B cell (primary cell): ENCODE results near the gene ASB15. TPM values are rescaled to one million over a fixed set of nuclear protein-coding genes. Genes with fewer than 3 reads are reported as not detected.
A peak's percentile ranks its signal among the peaks of the same experiment; 100 is the strongest.

Experiments
- ATAC-seq: fragments of 200-7000 bp; cut with Tn5 transposase; one replicate; pipeline ENCODE4 v1.10.0; 2021; ENCODE audit warnings: low read depth, mild to moderate bottlenecking, moderate number of reproducible peaks, moderate library complexity
- CTCF ChIA-PET: fragments of 350-600 bp; sonication (Branson Sonifier 250); formaldehyde crosslinking; loops from one replicate; lab custom pipeline; 2021; ENCODE audit warnings: antibody characterized with exemption, inconsistent platforms; lab: Charles Lee
- POLR2A ChIA-PET: fragments of 350-600 bp; sonication (Branson Sonifier 250); formaldehyde crosslinking; loops from one replicate; lab custom pipeline; 2021; ENCODE audit warnings: antibody characterized with exemption; lab: Charles Lee
- DNase-seq: peaks from one replicate; pipeline ENCODE4 v3.0.0; 2013
- H2AFZ ChIP-seq: 2 replicates; pipeline ENCODE4 v1.6.1; 2012; ENCODE audit warnings: mild to moderate bottlenecking, low read depth, low read length; ENCODE audit not compliant: insufficient read depth, poor library complexity, severe bottlenecking
- H3K27ac ChIP-seq, 2 donors: 1 replicate in 1 of 2; 2 replicates in 1 of 2; pipeline ENCODE4 v1.5.1; 2012 to 2013; ENCODE audit warnings: low read length in 2 of 2, mild to moderate bottlenecking in 2 of 2, moderate library complexity in 1 of 2
- H3K27me3 ChIP-seq, 4 experiments: fragments of 200-600 bp in 1 of 4; sonication (generic) in 1 of 4; replicated peaks in 1 of 4; 1 replicate in 2 of 4; 2 replicates in 2 of 4; pipeline versions ENCODE4 v1.6.1 to v1.7.0; 2013 to 2016; ENCODE audit warnings: low read length in 3 of 4, mild to moderate bottlenecking in 2 of 4, mixed read lengths in 1 of 4, moderate library complexity in 1 of 4; ENCODE audit not compliant: insufficient read depth in 4 of 4, control insufficient read depth in 3 of 4; ENCODE audit errors: control extremely low read depth in 1 of 4
- H3K36me3 ChIP-seq, 2 experiments: replicated peaks in 1 of 2; 1 replicate in 1 of 2; 2 replicates in 1 of 2; pipeline versions ENCODE4 v1.6.1 to v1.7.1; 2013; ENCODE audit warnings: low read length in 1 of 2; ENCODE audit not compliant: insufficient read depth in 2 of 2, control insufficient read depth in 1 of 2; ENCODE audit errors: control extremely low read depth in 1 of 2, extremely low read depth in 1 of 2
- H3K4me1 ChIP-seq, 2 donors: fragments of 200-600 bp in 1 of 2; sonication (generic) in 1 of 2; 1 replicate in 1 of 2; 2 replicates in 1 of 2; pipeline versions ENCODE4 v1.5.1 to v1.6.1; 2013 to 2017; ENCODE audit warnings: low read length in 2 of 2; ENCODE audit not compliant: control insufficient read depth in 2 of 2, insufficient read depth in 2 of 2
- H3K4me2 ChIP-seq: replicated peaks from 2 replicates; pipeline ENCODE3; 2012; ENCODE audit warnings: mild to moderate bottlenecking, low read depth, low read length; ENCODE audit not compliant: poor library complexity, severe bottlenecking
- H3K4me3 ChIP-seq, 5 experiments: fragments of 200-600 bp in 1 of 5; sonication (generic) in 1 of 5; 1 replicate in 3 of 5; 2 replicates in 2 of 5; pipeline versions ENCODE4 v1.5.1 to v1.7.0; 2011 to 2016; ENCODE audit warnings: low read length in 4 of 5, mild to moderate bottlenecking in 4 of 5, low read depth in 2 of 5, control low read depth in 1 of 5, moderate library complexity in 1 of 5; ENCODE audit not compliant: insufficient read depth in 1 of 5; ENCODE audit errors: control extremely low read depth in 1 of 5, extremely low read depth in 1 of 5
- H3K79me2 ChIP-seq: fragments of 200-600 bp; sonication (generic); one replicate; pipeline ENCODE4 v1.6.0; 2016; ENCODE audit warnings: low read length; ENCODE audit not compliant: control insufficient read depth, insufficient read depth
- H3K9ac ChIP-seq: fragments of 200-600 bp; sonication (generic); 2 replicates; pipeline ENCODE4 v1.6.1; 2017; ENCODE audit warnings: mild to moderate bottlenecking, low read length, moderate library complexity
- H3K9me3 ChIP-seq, 3 donors: one replicate each; pipeline versions ENCODE4 v1.6.1 to v1.7.1; 2013; ENCODE audit warnings: low read length in 2 of 3; ENCODE audit not compliant: control insufficient read depth in 2 of 3, insufficient read depth in 1 of 3; ENCODE audit errors: control extremely low read depth in 1 of 3
- H4K20me1 ChIP-seq: 2 replicates; pipeline ENCODE4 v1.6.0; 2012; ENCODE audit warnings: mild to moderate bottlenecking, low read length; ENCODE audit not compliant: insufficient read depth, control insufficient read depth, poor library complexity, severe bottlenecking
- H3K27ac Mint-ChIP-seq: one replicate; pipeline ENCODE4 v1.8.0; 2021; ENCODE audit warnings: mixed read lengths
- H3K27me3 Mint-ChIP-seq: one replicate; pipeline ENCODE4 v1.8.0; 2021; ENCODE audit warnings: mixed read lengths
- H3K4me1 Mint-ChIP-seq: one replicate; pipeline ENCODE4 v1.8.0; 2021; ENCODE audit warnings: mixed read lengths
- H3K4me3 Mint-ChIP-seq: one replicate; pipeline ENCODE4 v1.8.0; 2021; ENCODE audit warnings: mixed read lengths
- H3K9me3 Mint-ChIP-seq: one replicate; pipeline ENCODE4 v1.8.0; 2022; ENCODE audit warnings: mixed read lengths; ENCODE audit not compliant: insufficient read depth
- CTCF ChIP-seq: fragments of 200-600 bp; IDR thresholded peaks from one replicate; pipeline ENCODE4 v1.8.0; 2022; ENCODE audit warnings: antibody characterized with exemption, mild to moderate bottlenecking
- EZH2 ChIP-seq: IDR thresholded peaks from 2 replicates; pipeline ENCODE4 v1.6.1; 2012; ENCODE audit warnings: borderline replicate concordance, low read depth, mild to moderate bottlenecking, moderate library complexity, low read length; ENCODE audit not compliant: insufficient read depth, poor library complexity, severe bottlenecking
- WGBS: methylation state at CpG from one replicate; pipeline ENCODE4 v1.1.5; 2013; ENCODE audit warnings: missing lambda C conversion rate; ENCODE audit not compliant: insufficient coverage; 5-methylcytosine and 5-hydroxymethylcytosine counted together
- intact Hi-C: fragments of 100-400 bp; cut with micrococcal nuclease; formaldehyde crosslinking; loops from one replicate; pipeline ENCODE4 v1.10.0; 2022
- polyA plus RNA-seq: library from polyadenylated mRNA; depleted of rRNA; stranded (reverse); fragments of >200 nt; gene quantifications from 2 replicates; pipeline ENCODE4 v1.2.3, GENCODE V29; 2012
- total RNA-seq, 2 donors: library from RNA; stranded (reverse); fragments of 120-200 nt in 1 of 2; gene quantifications; 1 replicate in 1 of 2; 2 replicates in 1 of 2; pipeline versions ENCODE4 v1.2.3 to v1.2.4, GENCODE V29; 2013 to 2022

The ASB15 gene
- total and polyA plus RNA-seq, 2 donors (not counting 1 experiment from before 2014, with no cell fraction given): not detected

DNA sequence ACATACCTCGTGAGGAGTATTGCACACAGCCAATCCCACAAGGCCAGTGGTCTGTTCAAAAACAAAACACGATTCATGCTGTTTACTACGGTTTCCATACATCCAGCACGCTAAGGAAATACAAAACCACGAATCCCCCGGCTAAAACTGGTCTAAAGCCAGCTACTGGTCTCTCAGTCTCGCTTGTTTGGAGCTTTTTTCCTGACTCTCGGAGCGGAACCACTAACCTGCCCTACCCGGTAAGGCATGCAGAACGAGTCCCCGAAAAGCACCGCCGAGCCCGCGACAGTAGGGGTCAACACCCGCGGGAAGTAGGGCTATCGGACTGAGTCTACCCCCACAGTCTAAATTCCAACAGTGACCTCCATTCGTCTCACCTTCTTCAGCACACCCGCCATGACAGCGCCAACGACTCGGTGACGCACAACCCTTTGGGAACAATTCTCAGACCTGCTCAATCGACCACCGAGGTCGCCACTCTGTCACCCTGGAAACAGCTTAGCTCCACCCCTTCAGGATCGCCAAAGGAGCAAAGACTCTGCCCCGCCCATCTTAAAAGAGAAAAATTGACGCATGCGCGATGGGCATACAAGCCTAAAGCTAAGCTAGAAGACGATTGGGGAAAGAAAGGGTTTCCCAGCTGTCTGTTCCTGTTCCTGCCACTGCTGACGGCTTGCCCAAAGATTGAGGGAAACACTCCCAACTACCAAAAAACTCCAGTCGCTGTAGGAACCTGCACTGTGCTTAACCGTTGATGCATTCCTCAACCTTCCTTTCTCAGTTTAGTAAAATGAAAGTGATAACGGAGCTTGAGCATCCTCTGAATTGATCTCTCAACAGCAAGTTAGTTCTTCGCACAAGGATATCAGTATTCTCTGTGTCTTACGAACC, 44.0 kb upstream of the ASB15 start, which contains the start of gene NDUFA5:
Gene NDUFA5, minus strand, starts transcription at position 421 of the 891 bp plus-strand sequence. Its CDS starts 23 bp downstream, at position 398.
- H3K9me3 Mint-ChIP-seq: no peaks in the 10 kb centered on the region
- ChIA-PET CTCF (interaction anchor here (0.8 to 1.6 kb wide), 6 partner anchors 8 to 192 kb away, joined by 3 to 9 read pairs (median 4); partner anchors contain the start of genes IQUB and WASL), POLR2A (interaction anchor here (1.6 kb wide), 2 partner anchors 23 to 191 kb away, joined by 8 to 9 read pairs; partner anchors contain the start of genes IQUB and WASL)
- DNase-seq (peak; percentile 99), ATAC-seq (peak; percentile 96)
- H3K4me3 Mint-ChIP-seq: no peak within 1 kb of the TSS
- Histone ChIP-seq H3K79me2 (peaks cover 36% of the 10 kb centered on the region), H3K27me3 (no peaks in the 10 kb centered on the region), H3K9ac (peak within 1 kb of the TSS; percentile 95), H3K9me3 (no peaks in the 10 kb centered on the region), H3K27ac (peak within 1 kb of the TSS; percentile 67 to 86), H3K4me2 (peak within 1 kb of the TSS; percentile 80), H3K4me3 (peak within 1 kb of the TSS; percentile 75 to 99 (median 96)), H2AFZ (peak within 1 kb of the TSS; percentile 94), H4K20me1 (no peaks in the 10 kb centered on the region), H3K4me1 (peaks cover 14 to 17% of the 10 kb centered on the region in 2 donors), H3K36me3 (peaks cover 0 to 10% of the 10 kb centered on the region in 2 experiments)
- under 1% methylated on average over 35 of the region's 40 CpGs for WGBS
- no peak for TF ChIP-seq CTCF
- no peak for TF ChIP-seq EZH2
- intact Hi-C loops: loop anchor here (1.0 to 10.0 kb wide), 4 partner anchors 22 to 1413 kb away; partner anchors contain the start of genes AASS, POT1 and WASL
- peaks cover 16% of the 10 kb centered on the region for H3K27me3 Mint-ChIP-seq
- peaks cover 9% of the 10 kb centered on the region for H3K4me1 Mint-ChIP-seq
- no peak within 1 kb of the TSS for H3K27ac Mint-ChIP-seq
